Breast epithelium (tissue), 4 donors: Measurements from ENCODE around the gene SLC5A9. TPM values are rescaled to one million over a fixed set of nuclear protein-coding genes. Genes with fewer than 3 reads are reported as not detected.
A peak's percentile ranks its signal among the peaks of the same experiment; 100 is the strongest.

Experiments
- DNase-seq, 2 donors: peaks; one replicate each; pipeline ENCODE4 v3.0.0-alpha.2; 2019; ENCODE audit warnings: low spot score in 2 of 2
- H3K27ac ChIP-seq, 2 donors: fragments of 200-600 bp; sonication (generic) in 1 of 2; one replicate each; pipeline ENCODE4 v1.5.1; 2016 to 2019; ENCODE audit warnings: mild to moderate bottlenecking in 1 of 2
- H3K27me3 ChIP-seq, 2 donors: fragments of 200-600 bp; sonication (generic) in 1 of 2; one replicate each; pipeline versions ENCODE4 v1.5.1 to v1.6.0; 2017 to 2019; ENCODE audit warnings: control low read depth in 1 of 2, mild to moderate bottlenecking in 1 of 2
- H3K36me3 ChIP-seq: fragments of 200-600 bp; one replicate; pipeline ENCODE4 v1.5.1; 2019
- H3K4me1 ChIP-seq, 2 donors: fragments of 200-600 bp; sonication (generic); one replicate each; pipeline ENCODE4 v1.5.1; 2016 to 2019; ENCODE audit warnings: control low read depth in 1 of 2
- H3K4me3 ChIP-seq, 3 donors: fragments of 200-600 bp; sonication (generic); 1 replicate in 2 of 3; 2 replicates in 1 of 3; pipeline ENCODE4 v1.5.1; 2016 to 2019; ENCODE audit warnings: mild to moderate bottlenecking in 3 of 3, moderate library complexity in 2 of 3
- H3K9me3 ChIP-seq, 2 donors: fragments of 200-600 bp; sonication (generic) in 1 of 2; one replicate each; pipeline ENCODE4 v1.5.1; 2016 to 2019; ENCODE audit warnings: control low read depth in 1 of 2
- CTCF ChIP-seq, 3 donors: fragments of 450-650 bp; IDR thresholded peaks; one replicate each; pipeline ENCODE4 v1.5.1; 2016 to 2017; ENCODE audit warnings: antibody characterized with exemption in 3 of 3, mild to moderate bottlenecking in 3 of 3, moderate library complexity in 3 of 3
- POLR2A ChIP-seq: fragments of 450-650 bp; IDR thresholded peaks from one replicate; pipeline ENCODE4 v1.6.1; 2016; ENCODE audit warnings: antibody characterized with exemption, mild to moderate bottlenecking, moderate library complexity
- POLR2AphosphoS5 ChIP-seq, 3 donors: sonication (generic); formaldehyde crosslinking; IDR thresholded peaks; one replicate each; pipeline ENCODE4 v1.6.1; 2017; ENCODE audit warnings: antibody characterized with exemption in 3 of 3
- intact Hi-C: fragments of 100-400 bp; cut with DNase I; formaldehyde crosslinking; loops from one replicate; pipeline ENCODE4 v1.15.1; 2023; ENCODE audit warnings: low total_unique reads
- total RNA-seq, 3 donors: library from RNA; depleted of rRNA; stranded (reverse); fragments of >200 nt; gene quantifications; one replicate each; pipeline ENCODE4 v1.1.0, GENCODE V29; 2016

The SLC5A9 gene
- under 1 TPM in 2 of 3 donors, not detected in 1; 0.16 to 0.73 TPM for total RNA-seq

- DNase-seq: no peak
- intact Hi-C loops: no loop called here
- no peak within 1 kb of the TSS for H3K4me3 ChIP-seq
- no peaks in the 10 kb centered on the region for H3K36me3 ChIP-seq
- TF ChIP-seq CTCF (IDR thresholded peaks at IDR 0.05) (no peak), POLR2AphosphoS5 (IDR thresholded peaks at IDR 0.05) (no peak), POLR2A (no peak)
- no peak within 1 kb of the TSS for H3K27ac ChIP-seq
- H3K4me1 ChIP-seq: no peaks in the 10 kb centered on the region
- H3K9me3 ChIP-seq: no peaks in the 10 kb centered on the region
- no peaks in the 10 kb centered on the region for H3K27me3 ChIP-seq
Measured at GRCh38 chr1:48222501-48223242, at the start of gene SLC5A9. SLC5A9 (plus strand) TSS chr1:48222716; CDS start chr1:48222737, 21 bp downstream.

- intact Hi-C loops: no loop called here
- TF ChIP-seq POLR2AphosphoS5 (IDR thresholded peaks at IDR 0.05): no peak
- no peak for TF ChIP-seq CTCF (IDR thresholded peaks at IDR 0.05)
- no peak for TF ChIP-seq POLR2A
Measured at GRCh38 chr1:48175116-48175515, 47.4 kb upstream of the SLC5A9 start.

GRCh38 chr1:48177257-48177656 lies 45.3 kb upstream of the SLC5A9 start:
- no peak for DNase-seq
- no peak overlapping the region for H3K4me3 ChIP-seq
- TF ChIP-seq POLR2A: no peak
- TF ChIP-seq POLR2AphosphoS5 (IDR thresholded peaks at IDR 0.05): peak in 1 of 3 donors; percentile 83
- H3K36me3 ChIP-seq: no peaks in the 10 kb centered on the region
- intact Hi-C loops: no loop called here
- H3K9me3 ChIP-seq: no peaks in the 10 kb centered on the region
- H3K4me1 ChIP-seq: no peaks in the 10 kb centered on the region
- no peaks in the 10 kb centered on the region for H3K27me3 ChIP-seq
- H3K27ac ChIP-seq: no peak overlapping the region

More at GRCh38 chr1:48175116-48175515, 47.4 kb upstream of the SLC5A9 start:
- no peak for DNase-seq
- H3K9me3 ChIP-seq: no peaks in the 10 kb centered on the region
- H3K27me3 ChIP-seq: no peaks in the 10 kb centered on the region
- H3K4me3 ChIP-seq: no peak overlapping the region
- no peaks in the 10 kb centered on the region for H3K4me1 ChIP-seq
- no peak overlapping the region for H3K27ac ChIP-seq
- H3K36me3 ChIP-seq: no peaks in the 10 kb centered on the region

GRCh38 chr1:48181669-48182367 lies 40.7 kb upstream of the SLC5A9 start:
- no peak for DNase-seq
- intact Hi-C loops: no loop called here
- no peak overlapping the region for H3K4me3 ChIP-seq
- no peaks in the 10 kb centered on the region for H3K36me3 ChIP-seq
- H3K9me3 ChIP-seq: no peaks in the 10 kb centered on the region
- no peaks in the 10 kb centered on the region for H3K4me1 ChIP-seq
- no peaks in the 10 kb centered on the region for H3K27me3 ChIP-seq
- TF ChIP-seq CTCF (IDR thresholded peaks at IDR 0.05) (no peak), POLR2AphosphoS5 (IDR thresholded peaks at IDR 0.05) (no peak), POLR2A (no peak)
- no peak overlapping the region for H3K27ac ChIP-seq

GRCh38 chr1:48182439-48182838 lies 40.1 kb upstream of the SLC5A9 start:
- H3K27me3 ChIP-seq: no peaks in the 10 kb centered on the region
- intact Hi-C loops: no loop called here

More at GRCh38 chr1:48182439-48182838, 40.1 kb upstream of the SLC5A9 start:
- Histone ChIP-seq H3K36me3 (no peaks in the 10 kb centered on the region), H3K4me3 (no peak overlapping the region), H3K9me3 (peaks cover 0 to under 1% of the 10 kb centered on the region in 2 donors), H3K4me1 (no peaks in the 10 kb centered on the region), H3K27ac (no peak overlapping the region)
- no peak for TF ChIP-seq POLR2A
- TF ChIP-seq CTCF (IDR thresholded peaks at IDR 0.05): no peak
- TF ChIP-seq POLR2AphosphoS5 (IDR thresholded peaks at IDR 0.05): no peak
- DNase-seq: no peak
